Calu3 (cell line): ENCODE results near the gene CAVIN1. TPM values are rescaled to one million over a fixed set of nuclear protein-coding genes. Genes with fewer than 3 reads are reported as not detected.

ENCODE experiments used
- BruUV-seq: library from RNA; stranded (reverse); fragments of 400-500 nt; replicated peaks from 2 replicates; lab custom pipeline; 2021; lab: Mats Ljungman, UMichigan
- CTCF ChIA-PET: fragments of 300-600 bp; sonication (Branson Sonifier 250); formaldehyde crosslinking; loops from one replicate; lab custom pipeline; 2022; ENCODE audit warnings: antibody characterized with exemption; lab: Charles Lee
- DNase-seq: peaks from one replicate; pipeline ENCODE4 v3.0.0; 2022
- H3K27ac Mint-ChIP-seq: one replicate; pipeline ENCODE4 v1.8.0; 2022; ENCODE audit warnings: mixed read lengths; ENCODE audit not compliant: unreplicated experiment
- H3K27me3 Mint-ChIP-seq: one replicate; pipeline ENCODE4 v1.8.0; 2022; ENCODE audit warnings: mixed read lengths; ENCODE audit not compliant: unreplicated experiment
- H3K36me3 Mint-ChIP-seq: one replicate; pipeline ENCODE4 v1.8.0; 2022; ENCODE audit warnings: mild to moderate bottlenecking, moderate library complexity, mixed read lengths; ENCODE audit not compliant: insufficient read depth, unreplicated experiment
- H3K4me1 Mint-ChIP-seq: one replicate; pipeline ENCODE4 v1.8.0; 2022; ENCODE audit warnings: mild to moderate bottlenecking, low read depth, mixed read lengths; ENCODE audit not compliant: unreplicated experiment
- H3K4me3 Mint-ChIP-seq: one replicate; pipeline ENCODE4 v1.8.0; 2022; ENCODE audit warnings: mild to moderate bottlenecking, low read depth, moderate library complexity, mixed read lengths; ENCODE audit not compliant: unreplicated experiment
- H3K9me3 Mint-ChIP-seq: one replicate; pipeline ENCODE4 v1.8.0; 2022; ENCODE audit warnings: low read depth, mixed read lengths; ENCODE audit not compliant: unreplicated experiment
- CTCF ChIP-seq: fragments of 200-600 bp; IDR thresholded peaks from one replicate; pipeline ENCODE4 v1.8.0; 2022; ENCODE audit warnings: antibody characterized with exemption; ENCODE audit not compliant: unreplicated experiment
- intact Hi-C: fragments of 100-400 bp; cut with micrococcal nuclease; formaldehyde crosslinking; loops from one replicate; pipeline ENCODE4 v1.10.0; 2022; ENCODE audit not compliant: unreplicated experiment
- total RNA-seq: library from RNA; stranded (reverse); gene quantifications from 2 replicates; pipeline ENCODE4 v1.2.3, GENCODE V29; 2022

The CAVIN1 gene
- total RNA-seq, 1 experiment from 2014 or later, result 4.0 TPM

- Mint-ChIP-seq H3K36me3 (peaks cover 4% of the 10 kb centered on the region), H3K27me3 (no peaks in the 10 kb centered on the region), H3K4me3 (no peak overlapping the region), H3K27ac (no peak overlapping the region), H3K4me1 (no peaks in the 10 kb centered on the region), H3K9me3 (no peaks in the 10 kb centered on the region)
- BruUV-seq, result no TSS peak
- no peak for DNase-seq
- intact Hi-C loops, result no loop called here
- no peak for TF ChIP-seq CTCF
- CTCF ChIA-PET, result no interaction called here
Measured at GRCh38 chr17:42354956-42355843, 67.9 kb downstream of the CAVIN1 start.

Other genes starting within 250 kb of the CAVIN1 start
- not detected in 2 replicates for gene KCNH4, start 242.1 kb downstream of the CAVIN1 start, total RNA-seq
- not detected in 2 replicates for gene HCRT, start 237.8 kb downstream of the CAVIN1 start, total RNA-seq
- 37.4 and 42.7 TPM in 2 replicates for gene GHDC, start 228.8 kb downstream of the CAVIN1 start, total RNA-seq
- 45.4 and 45.8 TPM in 2 replicates for gene STAT5B, start 146.9 kb downstream of the CAVIN1 start, total RNA-seq
- 3.1 and 3.9 TPM in 2 replicates for gene STAT5A, start 134.8 kb downstream of the CAVIN1 start, total RNA-seq
- 183 and 196 TPM in 2 replicates for gene STAT3, start 34.8 kb downstream of the CAVIN1 start, total RNA-seq
- 140 and 141 TPM in 2 replicates for gene ATP6V0A1, start 35.6 kb upstream of the CAVIN1 start, total RNA-seq
- 53.8 and 59.1 TPM in 2 replicates for gene NAGLU, start 113.0 kb upstream of the CAVIN1 start, total RNA-seq
- 0.88 and 1.0 TPM in 2 replicates for gene HSD17B1, start 129.7 kb upstream of the CAVIN1 start, total RNA-seq
- gene COASY, start 138.9 kb upstream of the CAVIN1 start, total RNA-seq, result 159 and 163 TPM in 2 replicates
- gene MLX, start 143.8 kb upstream of the CAVIN1 start, total RNA-seq, result 65.0 and 69.8 TPM in 2 replicates
- 31.8 and 32.4 TPM in 2 replicates for gene PSMC3IP, start 154.5 kb upstream of the CAVIN1 start, total RNA-seq
- 71.2 and 80.6 TPM in 2 replicates for gene RETREG3, start 186.1 kb upstream of the CAVIN1 start, total RNA-seq
- gene TUBG1, start 186.4 kb upstream of the CAVIN1 start, total RNA-seq, result 130 and 133 TPM in 2 replicates
- gene TUBG2, start 236.0 kb upstream of the CAVIN1 start, total RNA-seq, result 23.6 and 26.1 TPM in 2 replicates